LNCAP (cell line): Measurements from ENCODE around the gene COL18A1.

Experiments
- CTCF ChIP-seq: fragments of 450-650 bp; IDR thresholded peaks from 2 replicates; pipeline ENCODE4 v1.5.1; 2017; ENCODE audit warnings: mild to moderate bottlenecking

COL18A1 gene

GRCh38 chr21:45507888-45508508, 103.0 kb downstream of the COL18A1 start:
- TF ChIP-seq CTCF: no peak

- no peak for TF ChIP-seq CTCF
These were observed 103.9 kb downstream of the COL18A1 start for GRCh38 chr21:45508607-45509565.

GRCh38 chr21:45509566-45510465, 104.9 kb downstream of the COL18A1 start:
- no peak for TF ChIP-seq CTCF

GRCh38 chr21:45510466-45510955, 105.5 kb downstream of the COL18A1 start:
- TF ChIP-seq CTCF: no peak

GRCh38 chr21:45511007-45511406, 106.0 kb downstream of the COL18A1 start:
- no peak for TF ChIP-seq CTCF

DNA sequence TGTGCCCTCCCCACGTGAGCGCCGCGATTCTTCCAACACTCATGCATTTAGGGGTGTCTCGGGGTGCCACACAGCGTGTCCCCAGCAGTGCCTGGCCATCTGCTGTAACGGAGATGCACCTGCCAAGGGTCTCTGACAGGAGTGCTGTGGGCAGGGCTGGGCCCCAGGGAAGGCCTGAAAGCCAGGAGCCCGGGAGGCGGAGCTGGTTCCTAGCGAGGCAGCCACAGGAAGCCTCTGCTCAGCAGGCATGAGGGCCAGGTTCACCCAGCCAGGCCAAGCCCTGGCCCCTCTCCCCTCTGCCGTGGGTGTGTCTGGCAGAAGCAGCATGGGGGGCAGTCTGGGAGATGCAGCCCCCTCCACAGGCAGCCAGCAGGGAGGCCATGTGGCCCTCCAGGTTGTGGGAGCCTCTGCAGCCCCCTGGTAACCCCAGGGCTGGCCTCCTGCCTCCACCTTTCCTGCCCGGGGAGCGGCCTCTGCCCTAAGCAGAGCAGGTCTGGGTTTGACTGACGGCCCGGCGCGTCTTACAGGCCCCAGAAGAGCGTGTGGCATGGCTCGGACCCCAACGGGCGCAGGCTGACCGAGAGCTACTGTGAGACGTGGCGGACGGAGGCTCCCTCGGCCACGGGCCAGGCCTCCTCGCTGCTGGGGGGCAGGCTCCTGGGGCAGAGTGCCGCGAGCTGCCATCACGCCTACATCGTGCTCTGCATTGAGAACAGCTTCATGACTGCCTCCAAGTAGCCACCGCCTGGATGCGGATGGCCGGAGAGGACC, 106.9 kb downstream of the COL18A1 start:
- no peak for TF ChIP-seq CTCF
